Measurements from ENCODE around the gene SIGLEC10.

Gene SIGLEC10

DNA sequence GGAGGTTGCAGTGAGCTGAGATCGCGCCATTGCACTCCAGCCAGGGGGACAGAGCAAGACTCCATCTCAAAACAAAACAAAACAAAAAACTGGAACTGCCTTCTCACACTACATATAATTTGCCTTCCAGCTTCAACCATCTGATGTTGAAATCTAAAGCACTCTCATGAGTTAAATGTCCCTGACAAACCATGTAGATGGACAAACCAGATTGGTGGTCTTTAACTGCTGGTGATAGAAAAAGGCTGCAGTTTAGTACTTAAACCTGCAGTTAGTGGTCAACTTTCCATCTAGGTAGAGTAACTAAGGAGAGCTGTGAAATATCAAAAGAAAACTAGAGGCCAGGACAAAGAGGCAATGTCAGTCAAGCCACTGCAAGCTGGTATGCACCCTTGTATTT lies 21.3 kb downstream of the SIGLEC10 start:
- in situ Hi-C loops (cut with HindIII; ENCODE audit: low sequenced_read_pairs), result no loop called here

DNA sequence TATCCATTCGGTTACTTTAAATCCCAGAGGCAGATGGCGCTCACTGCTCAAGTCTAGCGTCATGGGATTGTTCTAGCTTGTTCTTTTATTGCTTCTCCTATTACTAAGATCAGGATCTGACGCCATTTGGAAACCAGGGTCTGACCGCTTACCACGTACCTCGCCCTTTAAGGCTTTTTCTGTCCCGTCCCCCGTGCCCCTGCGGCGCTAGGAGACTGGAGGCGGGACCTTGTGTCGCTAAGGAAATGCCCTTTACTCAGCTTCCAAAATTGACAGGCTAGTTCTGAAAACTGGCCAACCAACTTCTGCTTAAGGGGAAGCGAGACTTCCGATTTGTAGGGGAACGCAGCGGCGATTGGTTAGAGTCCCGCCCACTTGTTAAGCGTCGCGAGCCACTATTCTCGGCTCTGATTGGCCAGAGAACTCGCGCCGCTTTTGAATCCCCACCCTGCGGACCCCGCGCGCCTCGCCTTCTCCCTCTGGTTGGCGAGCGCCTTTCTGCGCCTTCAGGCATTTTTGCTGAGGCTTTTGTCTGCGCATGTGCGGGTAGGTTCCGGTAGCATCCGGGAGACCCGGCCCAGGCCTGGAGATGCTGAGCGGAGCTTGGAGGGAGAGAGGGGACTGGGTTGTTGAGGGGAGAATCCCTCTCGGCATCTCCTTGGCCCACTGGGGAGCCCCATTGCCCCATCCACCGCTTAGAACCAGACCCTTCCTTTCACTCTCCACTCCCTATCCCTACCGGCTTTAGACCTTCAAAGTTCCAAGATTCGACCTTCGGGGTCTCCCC lies 23.2 kb downstream of the SIGLEC10 start:
- in situ Hi-C loops (cut with HindIII; ENCODE audit: low sequenced_read_pairs), result no loop called here

DNA sequence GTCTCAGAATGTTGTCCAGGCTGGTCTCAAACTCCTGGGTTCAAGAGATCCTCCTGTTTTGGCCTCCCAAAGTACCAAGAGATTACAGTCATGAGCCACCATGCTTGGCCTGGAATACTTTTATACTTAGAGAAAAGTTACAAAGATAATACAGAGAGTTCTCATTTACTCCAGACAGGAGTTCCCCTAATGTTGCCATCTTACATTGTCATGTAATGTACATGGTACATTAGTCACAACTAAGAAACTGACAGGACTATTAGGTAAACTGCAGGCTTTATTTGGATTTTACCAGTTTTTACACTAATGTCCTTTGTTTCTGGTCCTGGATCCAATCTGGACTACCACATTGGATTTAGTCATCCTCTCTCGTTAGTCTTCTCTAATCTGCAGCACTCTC lies 24.7 kb downstream of the SIGLEC10 start:
- in situ Hi-C loops (cut with HindIII; ENCODE audit: low sequenced_read_pairs), result no loop called here

DNA sequence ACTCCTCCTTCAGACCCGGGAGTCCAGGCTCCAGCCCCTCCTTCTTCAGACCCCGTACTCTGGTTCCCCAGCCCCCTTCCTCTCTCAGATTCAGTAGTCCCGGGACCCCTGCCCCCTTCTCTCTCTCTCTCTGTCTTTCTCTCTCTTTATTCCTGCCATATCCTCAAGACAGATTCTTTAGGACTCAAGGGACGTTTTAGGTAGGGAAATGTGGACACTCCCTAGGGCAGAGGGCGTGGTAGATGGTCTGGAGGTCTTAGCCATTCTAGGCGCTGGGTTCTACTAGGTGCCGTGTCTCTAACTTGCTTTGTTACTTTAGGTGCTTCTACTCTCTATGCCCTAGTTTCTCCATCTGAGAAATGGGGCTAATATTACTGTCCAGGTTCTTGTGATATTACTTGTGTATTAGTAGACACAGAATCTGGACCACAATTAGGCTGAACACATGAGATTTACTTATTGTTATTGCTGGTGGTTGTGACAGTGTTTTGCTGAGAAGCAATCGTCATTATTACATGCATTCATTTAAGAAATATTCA lies 26.3 kb downstream of the SIGLEC10 start:
- in situ Hi-C loops (cut with HindIII; ENCODE audit: low sequenced_read_pairs), result no loop called here

DNA sequence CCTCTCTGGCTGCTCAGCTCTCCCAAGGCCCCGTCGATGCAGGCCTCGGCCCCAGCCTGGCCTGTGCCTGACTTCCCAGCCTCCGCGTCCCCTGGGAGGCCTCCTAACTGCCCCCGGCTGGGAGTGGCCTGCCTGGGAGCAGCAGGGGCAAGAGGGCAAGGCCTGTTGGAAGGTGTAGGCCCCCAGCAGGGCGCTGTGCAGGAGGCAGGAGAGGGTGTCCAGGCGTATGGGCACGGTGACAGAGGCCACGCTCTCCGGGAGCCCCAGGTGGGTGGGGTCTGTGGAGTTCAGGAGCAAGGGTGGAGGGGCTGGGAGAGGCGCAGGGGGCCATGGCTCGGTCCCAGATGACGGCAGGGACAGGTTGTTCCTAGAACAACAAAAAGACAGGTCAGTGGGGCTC lies 28.3 kb downstream of the SIGLEC10 start:
- in situ Hi-C loops (cut with HindIII; ENCODE audit: low sequenced_read_pairs), result no loop called here

DNA sequence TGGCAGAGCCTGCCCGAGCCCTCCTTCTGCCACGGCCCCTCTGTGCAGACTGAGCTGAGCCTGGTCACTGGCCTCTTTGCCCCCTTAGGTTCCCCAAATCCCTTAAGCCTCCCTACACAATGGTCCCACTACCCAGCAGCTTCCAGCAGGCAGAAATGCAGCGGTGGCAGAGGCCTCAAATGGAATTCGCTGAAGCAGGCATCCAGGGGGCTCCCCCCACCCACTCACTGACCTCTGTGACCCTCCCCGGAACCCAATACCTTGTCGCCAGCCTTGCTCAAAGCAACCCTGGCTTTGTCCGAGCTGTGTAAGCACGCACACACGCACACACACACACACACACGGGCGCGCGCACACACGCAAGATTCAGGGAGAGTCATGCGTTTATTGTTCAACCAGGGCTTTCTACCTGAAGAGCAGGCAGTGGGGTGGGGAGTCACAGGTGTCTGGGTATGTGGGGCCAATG lies 29.5 kb downstream of the SIGLEC10 start, which contains the start of gene LIM2:
Gene LIM2 (minus strand): TSS at position 51 of the 466 bp plus-strand sequence. CDS start 531 bp downstream, outside the sequence.
- in situ Hi-C loops (cut with HindIII; ENCODE audit: low sequenced_read_pairs), result no loop called here

DNA sequence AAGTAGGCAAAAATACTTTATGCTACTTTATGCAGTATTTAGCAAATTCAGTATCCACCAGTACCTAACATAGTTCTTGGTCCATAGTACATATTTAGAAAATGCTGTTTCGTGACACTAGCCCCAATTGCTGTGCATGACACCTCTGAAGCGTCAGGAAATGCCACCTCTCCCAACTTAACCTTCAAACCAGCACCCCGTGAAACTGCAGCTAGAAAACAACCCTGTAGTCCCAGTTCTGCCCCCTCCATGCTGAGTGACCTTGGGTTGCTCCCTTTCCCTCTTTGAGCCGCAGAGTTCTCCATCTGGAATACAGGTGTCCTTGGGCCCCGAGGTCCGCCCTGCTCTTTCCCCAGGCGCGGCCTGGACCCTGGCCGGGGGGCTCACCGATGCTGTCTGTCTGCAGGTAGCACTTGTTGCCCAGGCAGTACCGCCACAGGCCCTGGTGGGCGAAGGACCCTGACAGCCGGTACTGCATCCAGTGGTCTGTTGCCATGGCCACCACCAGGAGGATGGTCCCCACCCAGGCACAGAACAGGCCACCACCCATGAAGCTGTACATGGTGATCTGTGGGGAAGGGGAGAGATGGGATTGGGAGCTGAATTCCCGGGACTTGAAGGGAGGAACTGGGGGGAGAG lies 30.4 kb downstream of the SIGLEC10 start:
- in situ Hi-C loops (cut with HindIII; ENCODE audit: low sequenced_read_pairs), result no loop called here

DNA sequence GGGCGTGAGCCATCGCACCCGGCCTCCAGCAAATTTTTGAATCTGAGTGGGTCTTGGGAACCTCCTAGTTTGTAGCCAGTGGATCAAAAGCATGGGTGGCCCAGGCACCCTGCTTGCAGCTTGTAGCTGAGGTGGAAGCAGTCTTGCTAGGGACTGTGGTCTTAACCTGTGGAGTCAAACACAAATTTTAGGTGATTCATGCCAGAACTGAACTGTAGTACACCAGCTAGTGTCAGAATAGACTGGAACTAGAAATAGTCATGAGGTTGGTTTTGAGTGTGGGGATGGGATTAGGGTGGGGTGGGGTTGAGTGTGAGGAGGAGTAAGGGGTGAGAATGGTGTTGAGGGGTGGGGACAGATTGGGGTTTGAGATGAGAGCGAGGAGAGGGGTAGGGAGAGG lies 35.4 kb downstream of the SIGLEC10 start:
- in situ Hi-C loops (cut with HindIII; ENCODE audit: low sequenced_read_pairs), result no loop called here

DNA sequence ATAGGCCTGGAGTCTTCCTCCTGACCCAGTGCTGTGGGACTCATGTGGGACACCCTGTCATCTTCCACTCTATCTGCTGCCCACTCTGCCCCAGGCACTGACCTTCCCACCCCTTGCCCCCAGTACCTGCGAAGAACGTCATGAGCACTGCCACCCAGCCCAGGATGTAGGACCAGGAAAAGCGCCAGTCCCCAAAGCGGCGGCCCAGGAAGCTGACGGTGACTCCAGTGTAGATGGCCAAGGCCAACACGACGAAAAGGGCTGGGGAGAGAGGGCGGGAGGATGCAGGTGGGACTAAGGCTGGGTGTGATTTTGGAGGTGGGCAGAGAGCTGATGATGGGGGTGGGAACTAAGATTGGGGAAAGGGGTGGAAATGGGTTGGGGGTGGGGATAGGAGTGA lies 37.1 kb downstream of the SIGLEC10 start:
- in situ Hi-C loops (cut with HindIII; ENCODE audit: low sequenced_read_pairs), result no loop called here

DNA sequence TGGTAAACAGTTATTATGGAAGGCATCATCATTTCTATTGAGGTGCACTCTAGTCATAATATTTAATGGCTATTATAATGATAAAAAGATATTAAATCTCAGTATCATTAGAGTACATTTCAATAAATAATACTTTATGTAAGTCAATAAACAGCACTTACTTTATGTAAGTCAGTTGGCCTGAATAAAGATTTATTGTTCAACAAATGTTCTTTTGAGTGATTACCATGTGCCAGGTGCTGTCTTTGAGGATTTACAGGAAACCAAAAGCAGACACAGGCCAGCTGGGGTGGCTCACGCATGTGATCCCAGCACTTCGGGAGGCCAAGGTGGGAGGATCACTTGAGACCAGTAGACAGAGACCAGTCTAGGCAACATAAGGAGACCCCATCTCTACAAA lies 40.0 kb downstream of the SIGLEC10 start:
- in situ Hi-C loops (cut with HindIII; ENCODE audit: low sequenced_read_pairs), result no loop called here

DNA sequence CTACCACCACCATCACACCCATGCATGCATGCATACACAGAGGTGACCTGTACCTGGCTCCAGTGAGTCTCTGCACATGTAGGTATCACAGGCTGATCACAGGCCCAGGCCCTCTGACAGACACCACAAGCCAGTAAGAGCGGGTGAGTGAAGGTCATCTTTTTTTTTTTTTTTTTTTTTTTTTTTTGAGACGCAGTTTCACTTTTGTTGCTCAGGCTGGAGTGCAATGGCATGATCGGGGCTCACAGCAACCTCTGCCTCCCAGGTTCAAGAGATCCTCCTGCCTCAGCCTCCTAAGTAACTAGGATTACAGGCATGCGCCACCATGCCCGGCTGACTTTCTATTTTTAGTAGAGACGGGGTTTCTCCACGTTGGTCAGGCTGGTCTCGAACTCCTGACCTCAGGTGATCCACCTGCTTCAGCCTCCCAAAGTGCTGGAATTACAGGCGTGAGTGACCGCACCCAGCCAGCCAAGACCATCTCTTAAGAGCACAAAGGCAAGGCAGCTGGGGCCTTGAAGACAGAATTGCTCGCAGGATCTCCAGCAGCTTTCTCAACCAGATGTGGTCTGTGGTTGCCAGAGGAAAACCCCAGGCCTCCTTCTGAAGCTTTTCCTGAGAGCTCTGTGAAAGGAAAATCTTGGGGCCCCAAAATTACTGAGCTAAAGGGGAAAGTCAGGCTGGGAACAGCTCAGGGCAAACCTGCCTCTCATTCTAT lies 41.8 kb downstream of the SIGLEC10 start:
- in situ Hi-C loops (cut with HindIII; ENCODE audit: low sequenced_read_pairs), result no loop called here

DNA sequence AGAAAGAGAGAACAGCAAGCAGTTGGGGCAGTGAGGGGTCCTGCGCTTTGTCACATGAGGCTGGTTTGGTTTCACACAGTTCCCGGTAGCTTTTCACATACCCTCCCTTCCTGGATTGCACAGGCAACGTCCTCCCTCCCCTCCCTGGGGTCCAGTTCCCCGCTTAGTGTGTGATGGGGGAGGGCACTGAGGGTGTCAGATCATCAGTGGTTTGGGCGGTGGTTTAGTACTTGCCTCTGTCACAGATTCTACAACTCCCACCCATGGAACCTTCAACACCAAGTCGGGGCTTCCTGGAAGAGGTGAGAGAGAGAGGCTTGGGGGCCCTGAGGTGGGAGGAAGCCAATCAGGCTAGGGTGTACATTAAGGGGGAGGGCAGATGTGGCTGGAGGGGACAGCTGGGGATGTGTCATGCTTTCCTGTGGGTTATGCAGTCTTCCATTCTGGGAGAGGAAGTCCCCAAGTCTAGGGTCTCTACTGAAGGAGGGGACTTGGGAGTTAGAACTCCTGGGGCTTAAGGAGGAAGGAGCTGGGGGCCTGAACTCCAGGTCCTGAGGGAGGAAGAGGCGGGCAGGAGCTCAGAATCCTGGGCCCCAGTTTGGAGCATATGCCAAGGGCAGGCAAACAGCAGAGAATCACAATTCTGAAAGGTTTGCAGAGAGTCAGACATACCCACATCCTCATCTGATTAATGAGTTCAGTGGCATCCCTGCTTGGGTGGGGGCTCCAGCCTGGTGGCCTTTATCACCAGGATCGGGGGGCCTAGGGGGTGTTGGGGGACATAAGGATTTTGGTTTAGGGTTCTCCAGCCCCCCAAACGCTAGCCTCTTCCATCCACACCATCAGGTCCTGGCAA lies 44.6 kb downstream of the SIGLEC10 start, which contains the start of gene NKG7:
Gene NKG7 (minus strand): TSS at position 6 of the 856 bp plus-strand sequence. CDS start 119 bp downstream, outside the sequence.
- in situ Hi-C loops (cut with HindIII; ENCODE audit: low sequenced_read_pairs), result no loop called here

DNA sequence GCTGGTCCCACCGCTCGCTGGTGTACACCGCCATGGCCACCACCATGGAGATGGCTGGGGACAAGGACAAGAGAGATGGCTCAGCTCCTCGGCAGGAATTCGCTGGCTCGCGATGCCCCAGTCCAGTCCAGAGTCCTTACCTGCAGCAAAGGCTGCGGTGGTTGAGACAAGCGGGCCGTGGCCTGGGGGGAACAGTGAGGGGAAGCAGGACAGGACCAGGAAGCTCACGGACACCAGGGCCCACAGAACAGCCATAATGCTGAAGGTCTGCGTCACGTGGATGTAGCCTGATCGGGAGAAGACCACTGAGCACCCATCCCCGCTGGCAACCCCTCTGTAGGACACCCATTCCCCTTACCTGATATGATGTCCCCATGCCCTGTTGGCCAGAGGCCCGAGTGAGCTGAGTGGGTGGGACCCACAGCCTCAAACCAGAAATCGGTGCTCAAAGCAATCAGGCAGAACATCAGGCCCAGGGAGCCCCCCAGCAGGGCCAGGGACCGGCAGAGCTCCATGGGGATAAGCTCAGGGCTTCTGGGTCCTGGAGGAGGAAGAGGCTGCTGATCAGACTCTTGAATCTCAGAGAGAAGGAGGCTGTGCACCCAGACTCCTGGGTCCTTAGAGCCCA lies 45.3 kb downstream of the SIGLEC10 start:
- in situ Hi-C loops (cut with HindIII; ENCODE audit: low sequenced_read_pairs), result no loop called here

DNA sequence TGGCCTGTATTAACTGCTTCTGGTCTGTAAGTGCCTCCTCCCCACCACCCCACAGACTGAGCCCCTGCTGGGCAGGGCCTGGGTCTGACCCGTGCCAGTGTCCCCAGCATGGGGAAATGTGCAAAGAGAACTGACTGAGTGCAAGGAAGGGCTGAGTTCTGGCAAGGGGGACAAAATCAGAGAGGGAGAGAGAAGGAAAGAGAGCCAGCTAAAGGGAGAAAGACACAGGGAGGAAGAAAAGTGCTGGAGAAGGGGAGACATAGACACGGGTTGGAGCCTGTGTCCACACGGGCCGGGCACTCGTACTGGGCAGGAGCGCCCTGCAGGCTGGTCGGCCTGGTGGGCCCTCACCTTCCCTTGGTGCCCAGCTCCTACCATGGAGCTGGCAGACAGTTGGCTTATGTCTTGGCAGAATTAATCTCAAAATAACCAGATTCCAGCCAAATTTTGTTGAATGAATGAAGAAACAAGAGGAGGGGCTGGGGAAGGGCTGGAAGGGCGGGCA lies 46.2 kb downstream of the SIGLEC10 start:
- in situ Hi-C loops (cut with HindIII; ENCODE audit: low sequenced_read_pairs), result no loop called here

DNA sequence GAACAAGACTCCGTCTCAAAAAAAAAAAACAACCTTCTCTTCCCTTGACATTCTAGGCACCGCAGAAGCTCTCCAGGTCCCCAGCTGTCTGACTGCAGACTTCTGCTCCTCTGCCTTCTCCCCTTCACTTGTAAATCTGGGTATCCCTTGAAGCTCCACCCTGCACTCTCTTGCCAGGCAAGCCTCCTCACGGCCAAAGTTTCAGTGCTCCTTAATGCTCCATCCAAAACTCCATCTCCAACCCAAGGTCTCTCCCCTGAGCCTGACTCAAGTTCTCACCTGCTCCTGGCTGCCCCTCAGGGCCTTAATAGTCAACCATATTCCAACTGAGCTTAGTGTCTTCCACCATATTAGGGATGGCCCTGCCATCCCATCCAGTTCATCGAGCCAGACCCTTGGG lies 47.2 kb downstream of the SIGLEC10 start:
- in situ Hi-C loops (cut with HindIII; ENCODE audit: low sequenced_read_pairs), result no loop called here

DNA sequence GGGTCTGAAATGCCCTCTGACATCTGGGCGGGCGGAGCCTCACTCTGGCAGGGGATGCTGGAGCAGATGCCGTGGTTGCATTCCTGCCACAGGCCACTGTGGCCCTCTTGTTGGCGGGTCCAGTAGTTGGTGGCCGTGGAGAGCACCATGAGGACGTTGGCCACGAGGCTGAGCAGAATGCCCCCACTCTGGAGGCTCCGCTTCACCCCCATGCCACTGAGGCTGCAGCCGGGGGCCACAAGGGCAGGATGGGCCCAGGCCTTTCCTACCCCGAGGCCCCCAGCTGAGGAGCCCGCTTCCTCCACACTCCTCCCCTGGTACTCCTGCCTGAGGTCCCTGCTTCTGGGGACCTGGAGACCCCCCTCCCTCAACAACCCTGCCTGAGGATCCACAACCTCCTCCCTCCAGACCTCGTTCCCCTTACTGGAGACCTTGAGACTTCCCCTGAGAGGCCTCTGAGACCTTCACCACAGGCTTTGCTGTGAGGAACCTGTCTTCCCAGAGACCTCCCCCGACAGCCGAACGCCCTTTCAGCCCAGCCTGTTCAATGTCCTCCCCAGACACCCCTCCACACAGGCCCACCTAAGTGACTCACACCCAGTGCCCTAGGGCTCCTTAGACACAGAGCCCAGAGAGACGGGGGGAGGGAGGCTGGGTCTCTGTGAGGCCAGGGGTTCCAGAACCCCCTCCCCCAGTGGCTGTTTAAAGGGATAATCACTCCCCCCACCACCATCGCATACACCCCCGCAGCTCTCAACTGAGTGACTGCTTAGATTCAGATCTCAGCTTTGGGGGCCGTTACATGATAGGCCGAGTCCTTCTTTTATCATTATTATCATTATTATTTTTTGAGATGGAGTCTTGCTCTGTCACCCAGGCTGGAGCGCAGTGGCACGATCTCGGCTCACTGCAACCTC lies 48.8 kb downstream of the SIGLEC10 start, which contains the start of gene CLDND2:
Gene CLDND2 (minus strand): TSS at position 638 of the 917 bp plus-strand sequence. CDS start 426 bp downstream, at position 212.
- in situ Hi-C loops (cut with HindIII; ENCODE audit: low sequenced_read_pairs), result no loop called here

DNA sequence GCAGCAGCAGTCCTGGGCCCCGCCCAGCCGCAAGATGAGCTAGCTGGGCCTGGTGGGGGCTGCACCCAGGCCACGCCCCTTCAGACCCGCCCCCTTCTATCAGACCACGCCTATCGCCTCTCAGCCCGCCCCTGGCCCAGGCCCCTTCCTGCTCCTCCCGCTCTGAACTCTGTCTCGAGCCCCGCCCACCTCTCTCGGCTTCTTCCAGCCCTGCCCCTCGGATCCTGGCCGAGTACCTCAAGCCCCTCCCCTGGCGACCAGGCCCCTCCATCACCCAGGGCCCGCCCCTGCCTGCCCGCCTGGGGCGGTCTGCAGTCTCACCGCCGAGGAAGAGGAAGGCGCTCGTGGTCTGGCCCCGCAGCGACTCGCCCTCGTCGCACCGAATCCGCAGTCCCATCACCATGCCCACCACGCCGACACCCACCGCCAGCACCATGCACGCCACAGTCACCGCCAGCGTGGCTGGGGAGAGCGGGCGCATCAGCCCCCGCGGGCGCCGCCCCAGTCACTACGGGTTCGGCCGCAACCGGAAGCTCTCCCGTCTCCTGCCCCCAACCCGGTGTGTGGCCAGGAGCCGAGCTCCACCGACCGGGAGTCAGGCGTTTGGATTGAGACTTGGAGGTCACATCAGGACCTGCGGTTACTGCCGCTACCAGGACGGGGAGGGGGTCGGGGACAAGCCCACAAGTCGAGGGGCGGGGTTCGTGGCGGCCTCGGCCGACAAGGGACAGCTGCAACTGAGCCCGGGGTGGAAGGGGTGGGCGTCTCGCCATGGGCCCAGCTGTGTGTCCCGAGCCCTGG lies 49.7 kb downstream of the SIGLEC10 start:
- in situ Hi-C loops (cut with HindIII; ENCODE audit: low sequenced_read_pairs), result no loop called here

DNA sequence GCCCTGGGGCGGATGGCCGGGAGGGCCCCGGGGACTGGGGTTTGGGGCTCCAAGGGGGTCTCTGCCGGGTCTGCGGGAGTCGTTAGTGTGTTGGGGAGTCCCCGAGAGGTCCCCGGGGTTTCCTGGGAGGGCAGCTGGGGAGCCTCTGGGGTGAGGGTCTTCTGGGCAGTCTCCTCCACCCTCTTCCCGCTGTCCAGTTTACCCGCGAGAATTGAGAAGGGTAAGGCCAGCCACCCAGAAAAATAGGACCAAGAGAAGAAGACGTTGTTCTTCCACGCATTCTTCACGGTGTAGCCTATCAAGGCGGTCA lies 50.2 kb downstream of the SIGLEC10 start:
- in situ Hi-C loops (cut with HindIII; ENCODE audit: low sequenced_read_pairs), result no loop called here

All from DLD1 (cell line).